Naive B cell (primary cell): Measurements from ENCODE around the gene HSPA4. TPM values are rescaled to one million over a fixed set of nuclear protein-coding genes. Genes with fewer than 3 reads are reported as not detected.
A peak's percentile ranks its signal among the peaks of the same experiment; 100 is the strongest.

Experiments
- ATAC-seq, 2 donors: fragments of 150-1000 bp; cut with Tn5 transposase; 2 replicates each; pipeline ENCODE4 v1.10.0; 2021; ENCODE audit warnings: low read depth in 2 of 2, mild to moderate bottlenecking in 2 of 2, moderate library complexity in 2 of 2
- DNase-seq: peaks from one replicate; pipeline ENCODE4 v3.0.0; 2022
- H3K27ac Mint-ChIP-seq, 6 donors: one replicate each; pipeline ENCODE4 v1.8.0; 2020 to 2022; ENCODE audit warnings: mild to moderate bottlenecking in 6 of 6, mixed read lengths in 6 of 6, moderate library complexity in 5 of 6, inconsistent platforms in 2 of 6
- H3K27me3 Mint-ChIP-seq, 3 donors: one replicate each; pipeline ENCODE4 v1.8.0; 2021 to 2022; ENCODE audit warnings: mixed read lengths in 3 of 3, mild to moderate bottlenecking in 1 of 3
- H3K36me3 Mint-ChIP-seq, 2 donors: one replicate each; pipeline ENCODE4 v1.8.0; 2020 to 2022; ENCODE audit warnings: mixed read lengths in 2 of 2, inconsistent platforms in 1 of 2, mild to moderate bottlenecking in 1 of 2
- H3K4me1 Mint-ChIP-seq, 3 donors: one replicate each; pipeline ENCODE4 v1.8.0; 2020 to 2022; ENCODE audit warnings: mixed read lengths in 3 of 3, inconsistent platforms in 1 of 3, mild to moderate bottlenecking in 1 of 3, moderate library complexity in 1 of 3
- H3K4me3 Mint-ChIP-seq, 8 donors: one replicate each; pipeline ENCODE4 v1.8.0; 2020 to 2022; ENCODE audit warnings: mild to moderate bottlenecking in 8 of 8, mixed read lengths in 8 of 8, moderate library complexity in 8 of 8, inconsistent platforms in 2 of 8
- H3K9me3 Mint-ChIP-seq, 7 donors: one replicate each; pipeline ENCODE4 v1.8.0; 2020 to 2022; ENCODE audit warnings: mixed read lengths in 7 of 7, mild to moderate bottlenecking in 5 of 7, inconsistent platforms in 2 of 7, moderate library complexity in 1 of 7
- polyA plus RNA-seq, 6 donors: library from polyadenylated mRNA; unstranded; fragments of 300-500 nt; fragmentation: Illumina TruSeq; gene quantifications; one replicate each; pipeline ENCODE4 v1.2.3, GENCODE V29; 2021; ENCODE audit warnings: low read depth in 6 of 6

HSPA4 gene
- polyA plus RNA-seq, 6 donors from 2014 or later: 92.4 to 113 (median 96.2) TPM

GRCh38 chr5:133054697-133055471 lies 3.1 kb downstream of the HSPA4 start:
- DNase-seq: no peak
- H3K27ac Mint-ChIP-seq: peak overlapping the region in 5 of 6 donors; percentile 33 to 82 (median 71)
- H3K4me3 Mint-ChIP-seq: peak overlapping the region; percentile 26 to 98 (median 76)
- H3K4me1 Mint-ChIP-seq: peaks cover 52 to 82% (median 67%) of the 10 kb centered on the region in 3 donors
- no peaks in the 10 kb centered on the region for H3K9me3 Mint-ChIP-seq
- H3K27me3 Mint-ChIP-seq: no peaks in the 10 kb centered on the region
- H3K36me3 Mint-ChIP-seq: no peaks in the 10 kb centered on the region
- ATAC-seq: no peak

- Mint-ChIP-seq H3K27me3 (no peaks in the 10 kb centered on the region), H3K27ac (no peak overlapping the region), H3K4me1 (peaks cover 40 to 81% (median 68%) of the 10 kb centered on the region in 3 donors), H3K36me3 (no peaks in the 10 kb centered on the region), H3K4me3 (peak overlapping the region in 1 of 8 donors; percentile 30), H3K9me3 (no peaks in the 10 kb centered on the region)
- no peak for DNase-seq
- no peak for ATAC-seq
Observed at GRCh38 chr5:133056891-133057290, 5.1 kb downstream of the HSPA4 start.

GRCh38 chr5:133059621-133060020 lies 7.8 kb downstream of the HSPA4 start:
- peak overlapping the region; percentile 6 to 94 (median 75) for H3K27ac Mint-ChIP-seq
- DNase-seq (no peak), ATAC-seq (no peak)
- H3K9me3 Mint-ChIP-seq: no peaks in the 10 kb centered on the region
- peaks cover 36 to 84% (median 63%) of the 10 kb centered on the region in 3 donors for H3K4me1 Mint-ChIP-seq
- no peaks in the 10 kb centered on the region for H3K36me3 Mint-ChIP-seq
- H3K4me3 Mint-ChIP-seq: peak overlapping the region in 1 of 8 donors; percentile 35
- H3K27me3 Mint-ChIP-seq: no peaks in the 10 kb centered on the region

GRCh38 chr5:133062276-133062675 lies 10.5 kb downstream of the HSPA4 start:
- Mint-ChIP-seq H3K36me3 (peaks cover under 1 to 2% of the 10 kb centered on the region in 2 donors), H3K4me3 (peak overlapping the region in 2 of 8 donors; percentile 8 to 12), H3K4me1 (peaks cover 20 to 62% (median 47%) of the 10 kb centered on the region in 3 donors), H3K9me3 (no peaks in the 10 kb centered on the region), H3K27ac (peak overlapping the region in 5 of 6 donors; percentile 29 to 79 (median 66)), H3K27me3 (no peaks in the 10 kb centered on the region)
- no peak for DNase-seq
- no peak for ATAC-seq

- Mint-ChIP-seq H3K27me3 (no peaks in the 10 kb centered on the region), H3K9me3 (no peaks in the 10 kb centered on the region), H3K27ac (peak overlapping the region in 2 of 6 donors; percentile 45 to 88), H3K36me3 (peaks cover 17 to 18% of the 10 kb centered on the region in 2 donors), H3K4me1 (peaks cover 25 to 50% (median 40%) of the 10 kb centered on the region in 3 donors), H3K4me3 (no peak overlapping the region)
- DNase-seq: no peak
- no peak for ATAC-seq
Observed at GRCh38 chr5:133063965-133064364, 12.2 kb downstream of the HSPA4 start.

- Mint-ChIP-seq H3K27ac (peak overlapping the region in 2 of 6 donors; percentile 7 to 80), H3K36me3 (peaks cover 26 to 27% of the 10 kb centered on the region in 2 donors), H3K27me3 (no peaks in the 10 kb centered on the region), H3K4me1 (peaks cover 21 to 38% (median 34%) of the 10 kb centered on the region in 3 donors), H3K4me3 (no peak overlapping the region), H3K9me3 (no peaks in the 10 kb centered on the region)
- DNase-seq: no peak
- ATAC-seq: no peak
Observed at GRCh38 chr5:133065471-133065870, 13.7 kb downstream of the HSPA4 start.

- Mint-ChIP-seq H3K27me3 (no peaks in the 10 kb centered on the region), H3K27ac (peak overlapping the region in 3 of 6 donors; percentile 36 to 80 (median 66)), H3K9me3 (no peaks in the 10 kb centered on the region), H3K4me1 (peaks cover 24 to 36% (median 34%) of the 10 kb centered on the region in 3 donors), H3K4me3 (no peak overlapping the region), H3K36me3 (peaks cover 31 to 33% of the 10 kb centered on the region in 2 donors)
- no peak for ATAC-seq
- no peak for DNase-seq
Observed at GRCh38 chr5:133066045-133066444, 14.2 kb downstream of the HSPA4 start.

- H3K9me3 Mint-ChIP-seq: no peaks in the 10 kb centered on the region
- H3K27ac Mint-ChIP-seq: peak overlapping the region in 1 of 6 donors; percentile 18
- H3K36me3 Mint-ChIP-seq: peaks cover 49 to 60% of the 10 kb centered on the region in 2 donors
- DNase-seq (no peak), ATAC-seq (no peak)
- no peak overlapping the region for H3K4me3 Mint-ChIP-seq
- H3K27me3 Mint-ChIP-seq: no peaks in the 10 kb centered on the region
- peaks cover 5 to 25% (median 19%) of the 10 kb centered on the region in 3 donors for H3K4me1 Mint-ChIP-seq
Observed at GRCh38 chr5:133072021-133072420, 20.2 kb downstream of the HSPA4 start.

- H3K4me1 Mint-ChIP-seq: peaks cover 4 to 27% (median 19%) of the 10 kb centered on the region in 3 donors
- no peak overlapping the region for H3K4me3 Mint-ChIP-seq
- DNase-seq: no peak
- no peaks in the 10 kb centered on the region for H3K9me3 Mint-ChIP-seq
- peaks cover 25 to 29% of the 10 kb centered on the region in 2 donors for H3K36me3 Mint-ChIP-seq
- H3K27ac Mint-ChIP-seq: peak overlapping the region in 3 of 6 donors; percentile 16 to 50 (median 31)
- H3K27me3 Mint-ChIP-seq: no peaks in the 10 kb centered on the region
- ATAC-seq: no peak
Observed at GRCh38 chr5:133075572-133076536, 24.0 kb downstream of the HSPA4 start.

GRCh38 chr5:133079048-133079447 lies 27.2 kb downstream of the HSPA4 start:
- H3K9me3 Mint-ChIP-seq: no peaks in the 10 kb centered on the region
- H3K27ac Mint-ChIP-seq: peak overlapping the region in 4 of 6 donors; percentile 19 to 77 (median 52)
- peaks cover 13 to 21% (median 13%) of the 10 kb centered on the region in 3 donors for H3K4me1 Mint-ChIP-seq
- ATAC-seq (no peak), DNase-seq (no peak)
- no peaks in the 10 kb centered on the region for H3K27me3 Mint-ChIP-seq
- H3K4me3 Mint-ChIP-seq: no peak overlapping the region
- H3K36me3 Mint-ChIP-seq: peaks cover 8 to 23% of the 10 kb centered on the region in 2 donors

- Mint-ChIP-seq H3K4me1 (peaks cover 16 to 23% (median 17%) of the 10 kb centered on the region in 3 donors), H3K4me3 (no peak overlapping the region), H3K36me3 (peaks cover 11 to 24% of the 10 kb centered on the region in 2 donors), H3K27me3 (no peaks in the 10 kb centered on the region), H3K27ac (peak overlapping the region in 3 of 6 donors; percentile 59 to 79 (median 74)), H3K9me3 (no peaks in the 10 kb centered on the region)
- DNase-seq (no peak), ATAC-seq (no peak)
Observed at GRCh38 chr5:133081036-133081435, 29.2 kb downstream of the HSPA4 start.

- Mint-ChIP-seq H3K27me3 (no peaks in the 10 kb centered on the region), H3K4me1 (peaks cover 18 to 29% (median 22%) of the 10 kb centered on the region in 3 donors), H3K9me3 (peaks cover 0 to 4% (median 0%) of the 10 kb centered on the region in 7 donors), H3K27ac (peak overlapping the region in 4 of 6 donors; percentile 47 to 89 (median 76)), H3K36me3 (peaks cover 10 to 23% of the 10 kb centered on the region in 2 donors), H3K4me3 (no peak overlapping the region)
- no peak for ATAC-seq
- DNase-seq: no peak
Observed at GRCh38 chr5:133081703-133082102, 29.9 kb downstream of the HSPA4 start.

- Mint-ChIP-seq H3K27ac (no peak overlapping the region), H3K4me1 (peaks cover 18 to 29% (median 22%) of the 10 kb centered on the region in 3 donors), H3K27me3 (no peaks in the 10 kb centered on the region), H3K36me3 (peaks cover 8 to 20% of the 10 kb centered on the region in 2 donors), H3K4me3 (no peak overlapping the region), H3K9me3 (peaks cover 0 to 4% (median 0%) of the 10 kb centered on the region in 7 donors)
- DNase-seq: no peak
- no peak for ATAC-seq
Observed at GRCh38 chr5:133082128-133082527, 30.3 kb downstream of the HSPA4 start.
